ENCODE data around the gene ELAVL2.

The ELAVL2 gene

DNA sequence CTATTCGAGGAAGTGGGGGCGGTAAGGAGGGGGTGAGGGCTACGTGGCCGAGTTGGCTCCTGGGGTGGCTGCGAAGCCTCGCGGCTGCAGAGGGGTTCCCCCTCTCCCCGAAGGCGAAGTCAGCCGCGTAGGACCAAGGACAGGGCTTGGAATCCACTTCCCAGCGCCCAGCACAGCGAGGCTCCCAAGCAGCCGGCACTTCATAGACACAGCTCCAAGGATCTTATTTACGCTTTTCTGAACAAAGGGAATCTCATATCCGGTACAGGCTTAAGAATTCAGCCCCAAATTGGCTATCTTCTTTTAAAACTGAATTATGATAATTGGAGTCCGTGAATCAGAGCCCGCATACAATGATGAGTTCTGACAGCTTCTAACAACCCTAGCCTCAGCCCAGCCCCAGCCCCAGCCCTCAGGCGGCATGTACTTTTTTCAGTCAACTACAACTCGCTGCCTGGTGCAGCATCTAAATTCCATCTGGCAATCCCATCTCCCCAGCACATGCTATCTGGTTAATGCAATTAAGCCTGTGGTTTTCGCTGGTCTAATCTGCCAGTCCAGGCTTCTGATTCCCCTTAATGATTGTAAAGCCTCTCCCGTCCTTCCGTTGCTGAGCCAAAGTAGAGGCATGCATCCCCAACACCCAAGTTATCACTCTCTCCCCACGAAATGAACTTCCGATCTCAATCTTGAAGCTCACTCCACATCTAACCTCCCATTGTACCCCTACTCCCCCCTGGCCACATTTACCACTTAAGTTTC lies 1.0 kb downstream of the ELAVL2 start:
- peak; percentile 53 for ATAC-seq
- TF ChIP-seq TOX (CRISPR knock-in tag; IDR thresholded peaks at IDR 0.05; ENCODE audit: borderline replicate concordance) (no peak), TCF4 (CRISPR knock-in tag; IDR thresholded peaks at IDR 0.05; ENCODE audit: borderline replicate concordance) (peak; percentile 75; the same call in 1 of the 2 replicates), ZFP3 (CRISPR knock-in tag; IDR thresholded peaks at IDR 0.05) (no peak)

DNA sequence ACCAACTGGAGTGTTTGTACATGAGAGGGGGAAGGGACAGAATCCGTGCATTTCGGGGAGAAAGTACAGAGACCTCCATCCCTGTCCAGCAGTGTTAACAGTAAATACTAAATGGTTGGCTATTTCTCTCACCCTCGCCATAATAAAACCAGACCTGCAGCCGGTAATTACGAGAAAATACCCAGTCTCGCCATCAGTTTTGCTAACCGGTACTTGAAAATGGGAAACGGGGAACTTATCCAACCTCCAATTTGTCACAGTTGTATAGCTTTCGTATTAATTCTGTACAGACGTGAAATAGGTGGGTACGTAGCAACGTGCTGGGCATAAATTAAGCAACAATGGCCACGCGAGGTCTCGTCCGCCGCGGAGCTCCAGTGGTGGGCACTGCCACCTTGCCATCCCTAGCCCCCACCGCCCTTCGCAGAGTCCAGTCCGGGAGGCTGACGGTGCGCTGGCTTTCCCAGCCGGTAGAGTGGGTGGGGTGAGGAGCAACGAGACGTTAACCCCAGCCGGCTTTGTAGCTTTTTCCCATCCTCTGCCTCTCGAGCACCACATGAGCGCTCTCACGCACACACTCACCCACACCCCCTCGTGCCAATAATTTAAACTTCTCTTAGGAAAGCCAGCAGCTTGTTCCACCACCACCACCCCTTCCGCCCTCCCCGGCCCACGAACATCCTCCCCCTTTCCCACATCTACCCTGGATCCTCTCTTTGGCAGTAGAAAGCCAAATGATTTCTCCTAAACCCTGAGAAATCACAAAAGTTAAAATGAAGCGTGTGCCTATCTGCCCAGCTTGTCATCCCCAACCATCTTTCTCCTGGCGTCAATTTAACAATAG lies 1.8 kb downstream of the ELAVL2 start:
- no peak for ATAC-seq
- TF ChIP-seq, protein P1, sequence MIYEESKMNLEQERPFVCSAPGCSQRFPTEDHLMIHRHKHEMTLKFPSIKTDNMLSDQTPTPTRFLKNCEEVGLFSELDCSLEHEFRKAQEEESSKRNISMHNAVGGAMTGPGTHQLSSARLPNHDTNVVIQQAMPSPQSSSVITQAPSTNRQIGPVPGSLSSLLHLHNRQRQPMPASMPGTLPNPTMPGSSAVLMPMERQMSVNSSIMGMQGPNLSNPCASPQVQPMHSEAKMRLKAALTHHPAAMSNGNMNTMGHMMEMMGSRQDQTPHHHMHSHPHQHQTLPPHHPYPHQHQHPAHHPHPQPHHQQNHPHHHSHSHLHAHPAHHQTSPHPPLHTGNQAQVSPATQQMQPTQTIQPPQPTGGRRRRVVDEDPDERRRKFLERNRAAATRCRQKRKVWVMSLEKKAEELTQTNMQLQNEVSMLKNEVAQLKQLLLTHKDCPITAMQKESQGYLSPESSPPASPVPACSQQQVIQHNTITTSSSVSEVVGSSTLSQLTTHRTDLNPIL (CRISPR knock-in tag; IDR thresholded peaks at IDR 0.05; ENCODE audit: low read depth), result no peak
- TF ChIP-seq TOX (CRISPR knock-in tag; IDR thresholded peaks at IDR 0.05; ENCODE audit: borderline replicate concordance) (no peak), CSDC2 (CRISPR knock-in tag; IDR thresholded peaks at IDR 0.05) (no peak), ZNF8 (CRISPR knock-in tag; IDR thresholded peaks at IDR 0.05) (no peak), TCF4 (CRISPR knock-in tag; IDR thresholded peaks at IDR 0.05; ENCODE audit: borderline replicate concordance) (no peak), ARNTL (CRISPR knock-in tag; IDR thresholded peaks at IDR 0.05; ENCODE audit: borderline replicate concordance, low read depth) (no peak), ZNF565 (CRISPR knock-in tag; conservative IDR thresholded peaks at IDR 0.05; ENCODE audit: low read depth) (no peak), ZNF70 (CRISPR knock-in tag; IDR thresholded peaks at IDR 0.05) (no peak), BACH2 (CRISPR knock-in tag; IDR thresholded peaks at IDR 0.05; ENCODE audit: borderline replicate concordance) (no peak), ISL1 (CRISPR knock-in tag; IDR thresholded peaks at IDR 0.05) (no peak), ZFP30 (CRISPR knock-in tag; IDR thresholded peaks at IDR 0.05) (no peak), PPARA (CRISPR knock-in tag; IDR thresholded peaks at IDR 0.05; ENCODE audit: borderline replicate concordance) (no peak), GLIS3 (CRISPR knock-in tag; IDR thresholded peaks at IDR 0.05) (no peak), ESRRG (CRISPR knock-in tag; IDR thresholded peaks at IDR 0.05) (no peak), ZFP3 (CRISPR knock-in tag; IDR thresholded peaks at IDR 0.05) (no peak), RARB (CRISPR knock-in tag; IDR thresholded peaks at IDR 0.05) (no peak)
- TF ChIP-seq, protein P2, sequence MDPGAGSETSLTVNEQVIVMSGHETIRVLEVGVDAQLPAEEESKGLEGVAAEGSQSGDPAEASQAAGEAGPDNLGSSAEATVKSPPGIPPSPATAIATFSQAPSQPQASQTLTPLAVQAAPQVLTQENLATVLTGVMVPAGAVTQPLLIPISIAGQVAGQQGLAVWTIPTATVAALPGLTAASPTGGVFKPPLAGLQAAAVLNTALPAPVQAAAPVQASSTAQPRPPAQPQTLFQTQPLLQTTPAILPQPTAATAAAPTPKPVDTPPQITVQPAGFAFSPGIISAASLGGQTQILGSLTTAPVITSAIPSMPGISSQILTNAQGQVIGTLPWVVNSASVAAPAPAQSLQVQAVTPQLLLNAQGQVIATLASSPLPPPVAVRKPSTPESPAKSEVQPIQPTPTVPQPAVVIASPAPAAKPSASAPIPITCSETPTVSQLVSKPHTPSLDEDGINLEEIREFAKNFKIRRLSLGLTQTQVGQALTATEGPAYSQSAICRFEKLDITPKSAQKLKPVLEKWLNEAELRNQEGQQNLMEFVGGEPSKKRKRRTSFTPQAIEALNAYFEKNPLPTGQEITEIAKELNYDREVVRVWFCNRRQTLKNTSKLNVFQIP (CRISPR knock-in tag; IDR thresholded peaks at IDR 0.05; ENCODE audit: borderline replicate concordance, low read depth), result no peak
- TF ChIP-seq, protein P3, sequence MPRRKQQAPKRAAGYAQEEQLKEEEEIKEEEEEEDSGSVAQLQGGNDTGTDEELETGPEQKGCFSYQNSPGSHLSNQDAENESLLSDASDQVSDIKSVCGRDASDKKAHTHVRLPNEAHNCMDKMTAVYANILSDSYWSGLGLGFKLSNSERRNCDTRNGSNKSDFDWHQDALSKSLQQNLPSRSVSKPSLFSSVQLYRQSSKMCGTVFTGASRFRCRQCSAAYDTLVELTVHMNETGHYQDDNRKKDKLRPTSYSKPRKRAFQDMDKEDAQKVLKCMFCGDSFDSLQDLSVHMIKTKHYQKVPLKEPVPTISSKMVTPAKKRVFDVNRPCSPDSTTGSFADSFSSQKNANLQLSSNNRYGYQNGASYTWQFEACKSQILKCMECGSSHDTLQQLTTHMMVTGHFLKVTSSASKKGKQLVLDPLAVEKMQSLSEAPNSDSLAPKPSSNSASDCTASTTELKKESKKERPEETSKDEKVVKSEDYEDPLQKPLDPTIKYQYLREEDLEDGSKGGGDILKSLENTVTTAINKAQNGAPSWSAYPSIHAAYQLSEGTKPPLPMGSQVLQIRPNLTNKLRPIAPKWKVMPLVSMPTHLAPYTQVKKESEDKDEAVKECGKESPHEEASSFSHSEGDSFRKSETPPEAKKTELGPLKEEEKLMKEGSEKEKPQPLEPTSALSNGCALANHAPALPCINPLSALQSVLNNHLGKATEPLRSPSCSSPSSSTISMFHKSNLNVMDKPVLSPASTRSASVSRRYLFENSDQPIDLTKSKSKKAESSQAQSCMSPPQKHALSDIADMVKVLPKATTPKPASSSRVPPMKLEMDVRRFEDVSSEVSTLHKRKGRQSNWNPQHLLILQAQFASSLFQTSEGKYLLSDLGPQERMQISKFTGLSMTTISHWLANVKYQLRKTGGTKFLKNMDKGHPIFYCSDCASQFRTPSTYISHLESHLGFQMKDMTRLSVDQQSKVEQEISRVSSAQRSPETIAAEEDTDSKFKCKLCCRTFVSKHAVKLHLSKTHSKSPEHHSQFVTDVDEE (CRISPR knock-in tag; IDR thresholded peaks at IDR 0.05), result no peak
- TF ChIP-seq, protein P4, sequence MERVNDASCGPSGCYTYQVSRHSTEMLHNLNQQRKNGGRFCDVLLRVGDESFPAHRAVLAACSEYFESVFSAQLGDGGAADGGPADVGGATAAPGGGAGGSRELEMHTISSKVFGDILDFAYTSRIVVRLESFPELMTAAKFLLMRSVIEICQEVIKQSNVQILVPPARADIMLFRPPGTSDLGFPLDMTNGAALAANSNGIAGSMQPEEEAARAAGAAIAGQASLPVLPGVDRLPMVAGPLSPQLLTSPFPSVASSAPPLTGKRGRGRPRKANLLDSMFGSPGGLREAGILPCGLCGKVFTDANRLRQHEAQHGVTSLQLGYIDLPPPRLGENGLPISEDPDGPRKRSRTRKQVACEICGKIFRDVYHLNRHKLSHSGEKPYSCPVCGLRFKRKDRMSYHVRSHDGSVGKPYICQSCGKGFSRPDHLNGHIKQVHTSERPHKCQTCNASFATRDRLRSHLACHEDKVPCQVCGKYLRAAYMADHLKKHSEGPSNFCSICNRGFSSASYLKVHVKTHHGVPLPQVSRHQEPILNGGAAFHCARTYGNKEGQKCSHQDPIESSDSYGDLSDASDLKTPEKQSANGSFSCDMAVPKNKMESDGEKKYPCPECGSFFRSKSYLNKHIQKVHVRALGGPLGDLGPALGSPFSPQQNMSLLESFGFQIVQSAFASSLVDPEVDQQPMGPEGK (CRISPR knock-in tag; IDR thresholded peaks at IDR 0.05; ENCODE audit: borderline replicate concordance), result no peak
- TF ChIP-seq, protein P5, sequence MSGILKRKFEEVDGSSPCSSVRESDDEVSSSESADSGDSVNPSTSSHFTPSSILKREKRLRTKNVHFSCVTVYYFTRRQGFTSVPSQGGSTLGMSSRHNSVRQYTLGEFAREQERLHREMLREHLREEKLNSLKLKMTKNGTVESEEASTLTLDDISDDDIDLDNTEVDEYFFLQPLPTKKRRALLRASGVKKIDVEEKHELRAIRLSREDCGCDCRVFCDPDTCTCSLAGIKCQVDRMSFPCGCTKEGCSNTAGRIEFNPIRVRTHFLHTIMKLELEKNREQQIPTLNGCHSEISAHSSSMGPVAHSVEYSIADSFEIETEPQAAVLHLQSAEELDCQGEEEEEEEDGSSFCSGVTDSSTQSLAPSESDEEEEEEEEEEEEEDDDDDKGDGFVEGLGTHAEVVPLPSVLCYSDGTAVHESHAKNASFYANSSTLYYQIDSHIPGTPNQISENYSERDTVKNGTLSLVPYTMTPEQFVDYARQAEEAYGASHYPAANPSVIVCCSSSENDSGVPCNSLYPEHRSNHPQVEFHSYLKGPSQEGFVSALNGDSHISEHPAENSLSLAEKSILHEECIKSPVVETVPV (CRISPR knock-in tag; IDR thresholded peaks at IDR 0.05), result no peak
